Activated naive CD4-positive, alpha-beta T cell treated with anti-CD3 and anti-CD28 coated beads for 36 hours (primary cell): ENCODE results near the gene ALDH1L1. TPM values are rescaled to one million over a fixed set of nuclear protein-coding genes. Genes with fewer than 3 reads are reported as not detected.

Experiments
- CTCF ChIA-PET: fragments of 350-600 bp; sonication (Branson Sonifier 250); formaldehyde crosslinking; loops from one replicate; lab custom pipeline; 2021; ENCODE audit warnings: antibody characterized with exemption; lab: Charles Lee
- DNase-seq: peaks from one replicate; pipeline ENCODE4 v3.0.0-alpha.2; 2020
- H3K27ac Mint-ChIP-seq: one replicate; pipeline ENCODE4 v1.8.0; 2021; ENCODE audit warnings: mild to moderate bottlenecking, mixed read lengths
- H3K27me3 Mint-ChIP-seq: one replicate; pipeline ENCODE4 v1.8.0; 2021; ENCODE audit warnings: low read depth, mixed read lengths
- H3K36me3 Mint-ChIP-seq: one replicate; pipeline ENCODE4 v1.8.0; 2021; ENCODE audit warnings: low read depth, mixed read lengths
- H3K4me1 Mint-ChIP-seq: one replicate; pipeline ENCODE4 v1.8.0; 2021; ENCODE audit warnings: low read depth, mixed read lengths
- H3K4me3 Mint-ChIP-seq: one replicate; pipeline ENCODE4 v1.8.0; 2021; ENCODE audit warnings: mild to moderate bottlenecking, moderate library complexity, mixed read lengths
- H3K9me3 Mint-ChIP-seq: one replicate; pipeline ENCODE4 v1.8.0; 2021; ENCODE audit warnings: mixed read lengths
- intact Hi-C: fragments of 100-400 bp; cut with micrococcal nuclease; formaldehyde crosslinking; loops from one replicate; pipeline ENCODE4 v1.15.1; 2023
- total RNA-seq, 2 experiments: library from RNA; stranded (reverse); gene quantifications; one replicate each; pipeline ENCODE4 v1.2.3, GENCODE V29; 2021

Gene ALDH1L1
- not detected for total RNA-seq

DNA sequence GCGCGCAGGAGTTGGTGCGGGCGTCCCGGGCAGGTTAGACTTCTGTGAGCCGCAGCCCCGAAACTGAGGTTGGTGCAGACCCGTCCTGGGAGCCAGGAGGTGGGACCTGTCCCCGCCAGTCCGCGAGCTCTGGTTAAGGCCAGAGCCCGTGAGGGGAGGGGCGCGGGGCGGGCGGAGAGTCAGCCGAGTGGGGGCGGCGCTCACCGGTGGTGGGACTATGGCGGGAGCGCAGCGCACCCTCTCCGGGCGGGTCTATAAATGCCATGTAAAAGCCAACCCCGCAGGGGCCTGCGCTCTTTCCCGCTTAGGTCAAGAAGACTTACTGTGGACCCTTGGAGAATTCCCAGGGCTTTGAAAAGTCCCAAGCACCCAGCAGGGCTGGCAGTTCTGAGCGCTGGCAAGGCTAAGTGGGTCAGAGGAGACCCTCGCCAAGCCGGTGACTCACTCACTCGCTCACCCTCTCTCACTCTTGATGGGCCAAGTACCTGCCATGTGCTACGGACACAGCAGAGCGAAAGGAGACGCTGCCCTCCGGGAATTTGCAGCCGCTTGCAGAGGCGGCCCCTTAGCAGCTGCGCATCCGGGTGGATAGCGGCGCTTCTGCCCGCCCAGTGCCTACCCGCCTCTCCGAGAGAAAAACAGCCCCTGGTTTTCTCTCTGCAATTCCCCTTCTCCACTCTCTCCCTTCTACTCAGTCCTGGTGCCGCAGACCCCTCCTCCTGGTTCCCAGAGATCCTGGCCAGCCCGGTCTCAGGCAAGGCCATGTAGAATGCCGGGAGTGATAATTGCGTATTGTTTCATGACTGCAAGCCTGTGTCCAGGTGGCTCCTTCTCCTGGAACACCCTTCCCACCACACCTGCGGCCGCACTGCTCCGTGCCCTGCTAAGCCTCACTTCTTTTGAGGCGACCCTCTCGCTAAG is at the start of gene ALDH1L1:
ALDH1L1 (minus strand) TSS at position 110 of the 921 bp plus-strand sequence. CDS start 19,607 bp downstream, outside the sequence.
- Mint-ChIP-seq H3K4me1 (peaks cover 11% of the 10 kb centered on the region), H3K9me3 (no peaks in the 10 kb centered on the region), H3K4me3 (no peak within 1 kb of the TSS), H3K27ac (no peak within 1 kb of the TSS), H3K36me3 (no peaks in the 10 kb centered on the region), H3K27me3 (peaks cover 34% of the 10 kb centered on the region)
- DNase-seq, result no peak
- intact Hi-C loops, result no loop called here
- CTCF ChIA-PET, result no interaction called here

DNA sequence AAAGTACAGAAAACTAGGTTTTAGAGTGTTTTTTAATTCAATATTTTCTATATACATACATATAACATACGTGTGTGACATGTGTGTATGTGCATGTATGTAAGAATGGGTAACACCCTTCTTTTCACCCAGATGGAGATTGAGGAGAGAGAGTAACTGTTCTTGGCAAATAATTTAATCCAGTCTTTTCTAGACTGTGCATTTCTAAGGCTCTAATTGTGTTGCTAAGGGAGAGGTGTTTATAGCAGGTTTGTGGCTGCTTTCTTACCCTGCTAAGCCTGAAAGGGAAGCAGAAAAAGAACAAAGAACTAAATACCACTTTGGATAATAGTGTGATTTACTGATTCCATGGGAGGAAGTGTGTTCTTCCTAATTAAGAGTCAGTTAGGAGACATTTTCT is 46.0 kb upstream of the ALDH1L1 start:
- Mint-ChIP-seq H3K4me3 (no peak overlapping the region), H3K36me3 (no peaks in the 10 kb centered on the region), H3K27ac (no peak overlapping the region), H3K4me1 (no peaks in the 10 kb centered on the region), H3K9me3 (peaks cover 2% of the 10 kb centered on the region), H3K27me3 (peaks cover 26% of the 10 kb centered on the region)
- no peak for DNase-seq
- intact Hi-C loops, result no loop called here
- CTCF ChIA-PET, result interaction anchor here (0.7 kb wide), 1 partner anchor 14 kb away, joined by 5 read pairs; no protein-coding TSS in a partner anchor

GRCh38 chr3:126216416-126216815 is 36.0 kb upstream of the ALDH1L1 start:
- intact Hi-C loops, result no loop called here
- no peaks in the 10 kb centered on the region for H3K9me3 Mint-ChIP-seq
- no peak overlapping the region for H3K27ac Mint-ChIP-seq
- CTCF ChIA-PET, result no interaction called here
- DNase-seq, result no peak
- no peak overlapping the region for H3K4me3 Mint-ChIP-seq
- peaks cover 60% of the 10 kb centered on the region for H3K27me3 Mint-ChIP-seq
- H3K4me1 Mint-ChIP-seq, result peaks cover 8% of the 10 kb centered on the region
- H3K36me3 Mint-ChIP-seq, result no peaks in the 10 kb centered on the region

DNA sequence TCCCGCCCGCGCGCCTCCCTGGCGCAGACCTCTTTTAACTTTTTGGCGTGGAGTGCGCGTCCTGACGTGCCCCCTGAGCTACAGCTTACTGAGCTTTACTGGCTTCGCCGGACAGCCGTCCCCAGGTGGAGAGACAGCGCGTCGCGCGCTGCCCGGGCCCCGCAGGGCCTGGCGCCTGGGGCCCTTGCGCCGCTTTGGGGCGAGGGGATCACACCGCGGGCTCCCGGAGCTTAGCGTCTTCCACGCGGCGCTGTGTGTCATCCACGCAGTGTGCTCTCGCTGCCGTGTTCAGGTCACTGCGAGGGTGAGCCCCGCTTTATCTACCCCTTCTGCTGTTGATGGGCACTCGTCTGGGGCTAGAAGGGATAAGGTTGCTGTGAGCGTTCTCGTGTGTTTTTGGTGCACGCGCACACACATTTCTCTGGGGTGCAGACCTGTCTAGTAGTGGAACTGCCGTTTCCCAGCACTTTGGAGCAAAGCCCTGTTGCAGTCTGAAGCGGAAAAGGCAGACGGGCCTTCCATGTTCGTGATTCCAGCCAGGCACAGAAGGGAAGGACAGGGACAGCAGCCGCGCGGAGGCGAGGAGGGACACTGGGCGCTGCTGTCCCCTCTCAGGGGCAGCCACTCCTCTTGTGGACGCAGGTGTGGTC is 33.1 kb upstream of the ALDH1L1 start:
- peak overlapping the region; percentile 24 for H3K4me3 Mint-ChIP-seq
- H3K9me3 Mint-ChIP-seq, result no peaks in the 10 kb centered on the region
- no peak overlapping the region for H3K27ac Mint-ChIP-seq
- H3K27me3 Mint-ChIP-seq, result peaks cover 63% of the 10 kb centered on the region
- no peaks in the 10 kb centered on the region for H3K36me3 Mint-ChIP-seq
- DNase-seq, result no peak
- intact Hi-C loops, result no loop called here
- CTCF ChIA-PET, result interaction anchor here (0.6 kb wide), 1 partner anchor 350 kb away, joined by 3 read pairs; no protein-coding TSS in a partner anchor
- peaks cover 8% of the 10 kb centered on the region for H3K4me1 Mint-ChIP-seq

DNA sequence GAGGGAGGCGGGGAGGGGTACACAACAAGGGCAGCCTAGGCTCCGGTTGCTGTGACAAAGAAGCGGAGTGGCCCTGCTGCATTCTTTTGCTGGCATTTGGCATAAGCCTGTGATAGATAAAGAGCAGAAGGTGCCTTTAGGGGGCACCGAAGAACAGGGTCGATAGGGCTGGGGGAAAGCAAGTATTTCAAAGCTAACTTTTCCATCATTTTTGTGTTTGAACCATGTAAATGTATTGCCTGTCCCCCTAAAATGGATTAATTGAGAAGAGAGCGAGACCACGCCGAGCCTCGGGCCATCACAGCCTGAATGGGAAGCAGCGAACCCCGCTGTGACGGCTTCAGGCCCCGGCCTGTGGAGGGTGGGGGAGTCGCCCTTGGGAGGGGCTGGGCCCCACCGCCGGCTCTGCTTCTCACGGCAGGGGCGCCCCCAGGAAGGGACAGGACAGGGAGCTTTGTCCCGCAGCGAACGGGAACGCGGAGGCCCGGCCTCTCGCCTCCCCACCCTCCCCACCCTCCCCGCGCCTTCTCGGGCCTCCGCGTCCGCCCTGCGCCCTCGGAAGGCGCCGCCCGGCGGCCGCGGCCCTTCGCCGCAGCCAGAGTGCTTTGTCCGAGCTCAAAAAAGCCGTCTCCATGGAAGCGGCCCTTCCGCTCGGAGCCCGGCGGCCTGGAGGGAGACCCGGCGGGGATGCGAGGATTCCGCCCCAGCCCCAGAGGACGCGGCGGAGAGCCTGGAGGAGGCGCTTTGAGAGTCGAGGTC is 32.4 kb upstream of the ALDH1L1 start:
- CTCF ChIA-PET, result interaction anchor here (0.5 to 0.6 kb wide), 2 partner anchors 13 to 350 kb away, joined by 3 to 5 read pairs; no protein-coding TSS in a partner anchor
- Mint-ChIP-seq H3K9me3 (no peaks in the 10 kb centered on the region), H3K4me1 (peaks cover 8% of the 10 kb centered on the region), H3K27me3 (peaks cover 67% of the 10 kb centered on the region), H3K27ac (no peak overlapping the region), H3K4me3 (peak overlapping the region; percentile 61), H3K36me3 (no peaks in the 10 kb centered on the region)
- intact Hi-C loops, result no loop called here
- DNase-seq, result no peak

- Mint-ChIP-seq H3K27ac (no peak overlapping the region), H3K9me3 (no peaks in the 10 kb centered on the region), H3K36me3 (no peaks in the 10 kb centered on the region), H3K4me3 (no peak overlapping the region), H3K4me1 (peaks cover 8% of the 10 kb centered on the region), H3K27me3 (peaks cover 67% of the 10 kb centered on the region)
- CTCF ChIA-PET, result no interaction called here
- intact Hi-C loops, result no loop called here
- no peak for DNase-seq
Observed at GRCh38 chr3:126212250-126212619, 31.8 kb upstream of the ALDH1L1 start.

DNA sequence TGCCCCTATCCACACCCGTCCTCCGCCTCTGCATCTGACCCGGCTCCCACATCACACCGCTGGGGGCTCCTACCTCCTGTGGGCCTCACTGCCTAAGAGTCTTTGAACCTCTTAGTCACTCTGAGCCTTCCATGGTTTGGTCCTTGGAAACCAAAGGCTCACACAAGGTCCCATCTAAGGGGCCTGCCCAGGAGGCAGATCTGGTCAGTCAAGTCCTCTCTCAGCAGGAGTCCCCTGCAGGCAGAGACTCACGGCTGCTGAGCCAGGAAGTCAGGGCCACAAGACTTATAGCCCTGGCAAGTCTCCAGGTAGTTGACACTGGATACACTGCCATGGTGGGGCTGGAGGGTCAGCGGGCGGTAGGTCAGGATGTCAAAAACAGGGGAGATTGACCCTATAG is 31.2 kb upstream of the ALDH1L1 start:
- Mint-ChIP-seq H3K36me3 (no peaks in the 10 kb centered on the region), H3K9me3 (no peaks in the 10 kb centered on the region), H3K4me1 (peaks cover 8% of the 10 kb centered on the region), H3K27ac (no peak overlapping the region), H3K27me3 (peaks cover 61% of the 10 kb centered on the region), H3K4me3 (no peak overlapping the region)
- intact Hi-C loops, result no loop called here
- no peak for DNase-seq
- CTCF ChIA-PET, result no interaction called here

DNA sequence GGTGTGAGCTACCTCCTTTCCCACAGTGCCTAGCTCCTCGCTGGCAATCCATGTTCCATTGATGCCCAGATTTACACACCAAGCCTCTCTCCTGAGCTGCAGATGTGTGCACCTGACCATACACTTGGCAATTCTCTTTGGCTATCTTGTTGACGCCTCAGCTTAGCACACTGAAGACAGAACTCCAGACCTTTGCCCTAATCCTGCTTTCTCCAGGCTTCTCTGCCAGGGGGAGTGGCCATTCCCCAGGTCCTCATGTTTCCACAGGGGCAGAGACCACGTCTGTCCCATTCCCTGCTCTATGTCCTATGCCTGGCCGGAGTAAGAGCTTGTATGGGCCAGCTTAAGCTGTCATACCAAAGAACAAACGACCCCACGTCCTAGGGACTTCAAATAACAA is 30.2 kb upstream of the ALDH1L1 start:
- peaks cover 8% of the 10 kb centered on the region for H3K4me1 Mint-ChIP-seq
- intact Hi-C loops, result no loop called here
- no peaks in the 10 kb centered on the region for H3K36me3 Mint-ChIP-seq
- no peaks in the 10 kb centered on the region for H3K9me3 Mint-ChIP-seq
- no peak overlapping the region for H3K4me3 Mint-ChIP-seq
- H3K27ac Mint-ChIP-seq, result no peak overlapping the region
- H3K27me3 Mint-ChIP-seq, result peaks cover 55% of the 10 kb centered on the region
- no peak for DNase-seq
- CTCF ChIA-PET, result interaction anchor here (0.8 kb wide), 1 partner anchor 12 kb away, joined by 3 read pairs; no protein-coding TSS in a partner anchor

DNA sequence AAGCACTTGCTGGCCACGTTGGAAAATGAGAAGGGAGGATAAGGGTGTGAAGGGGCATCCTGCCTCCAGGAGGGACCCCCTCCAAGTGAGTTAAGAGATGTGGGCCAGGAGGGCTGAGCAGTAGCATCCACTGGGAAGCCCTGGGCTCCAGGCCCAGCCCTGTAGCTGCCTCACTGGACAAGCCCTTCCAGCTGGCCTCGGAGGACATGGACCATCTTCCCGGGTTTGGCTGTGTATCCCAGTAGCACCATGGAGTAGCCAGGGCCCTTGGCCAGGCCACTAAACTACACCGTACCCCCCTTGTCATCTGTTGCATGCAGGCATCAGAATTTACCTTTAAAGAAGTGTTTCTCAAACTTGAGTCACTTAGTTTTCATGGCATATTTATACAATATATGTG is 29.4 kb upstream of the ALDH1L1 start:
- Mint-ChIP-seq H3K9me3 (no peaks in the 10 kb centered on the region), H3K4me1 (peaks cover 8% of the 10 kb centered on the region), H3K27ac (no peak overlapping the region), H3K36me3 (no peaks in the 10 kb centered on the region), H3K4me3 (no peak overlapping the region), H3K27me3 (peaks cover 47% of the 10 kb centered on the region)
- intact Hi-C loops, result no loop called here
- no peak for DNase-seq
- CTCF ChIA-PET, result no interaction called here

DNA sequence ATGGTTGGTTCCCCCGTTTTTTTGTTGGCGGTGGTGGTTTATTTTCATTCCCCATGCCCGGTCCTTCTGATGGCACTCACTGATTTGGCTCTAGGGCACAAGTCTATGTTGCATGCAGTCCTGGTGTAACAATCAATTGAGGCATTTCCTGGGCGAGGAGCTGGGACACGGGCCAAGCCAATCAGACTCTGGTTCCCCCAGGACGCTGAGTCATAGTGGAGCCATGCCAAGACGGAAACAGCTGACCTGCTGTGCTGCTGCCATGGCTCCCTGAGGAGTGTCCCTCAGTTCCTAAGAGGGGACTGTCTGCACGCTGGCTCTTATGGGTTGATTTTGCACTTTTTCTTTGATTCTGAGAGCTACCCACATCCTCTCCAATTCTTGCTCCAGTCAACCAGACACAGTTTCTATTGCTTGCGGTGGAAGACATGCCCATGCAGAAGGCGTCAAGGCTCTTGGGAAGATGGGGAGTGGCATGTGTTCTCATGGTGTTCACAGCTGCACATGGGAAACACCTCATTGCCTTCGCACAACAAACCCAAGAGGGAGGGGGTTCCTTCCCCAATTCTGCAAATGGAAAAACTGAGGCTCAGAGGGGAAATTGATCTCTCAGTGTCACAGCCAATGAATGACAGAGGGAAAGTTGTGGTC is 28.3 kb upstream of the ALDH1L1 start:
- Mint-ChIP-seq H3K4me3 (no peak overlapping the region), H3K9me3 (no peaks in the 10 kb centered on the region), H3K27ac (no peak overlapping the region), H3K27me3 (peaks cover 39% of the 10 kb centered on the region), H3K36me3 (no peaks in the 10 kb centered on the region), H3K4me1 (peaks cover 8% of the 10 kb centered on the region)
- CTCF ChIA-PET, result interaction anchor here (1.3 kb wide), 1 partner anchor 10 kb away, joined by 4 read pairs; no protein-coding TSS in a partner anchor
- DNase-seq, result no peak
- intact Hi-C loops, result no loop called here

DNA sequence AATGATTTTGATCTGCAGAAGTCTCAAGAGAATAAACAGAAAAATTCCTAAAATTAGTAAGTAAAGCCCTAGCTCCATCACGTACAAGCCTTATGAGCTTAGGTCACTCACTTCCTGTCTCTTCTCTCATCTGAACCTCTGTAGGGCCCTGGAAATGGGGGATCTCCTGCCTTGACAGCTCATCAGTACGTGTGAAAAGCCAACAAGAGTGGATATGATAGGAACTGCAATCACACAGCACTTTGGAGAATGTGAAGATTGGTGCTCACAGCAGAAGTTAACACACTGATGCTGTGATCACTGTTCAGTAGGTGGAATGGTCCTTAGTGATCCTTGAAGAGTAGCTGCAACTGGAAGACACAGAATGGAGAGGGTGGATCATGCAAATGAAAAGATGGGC is 27.8 kb upstream of the ALDH1L1 start:
- Mint-ChIP-seq H3K4me3 (no peak overlapping the region), H3K36me3 (no peaks in the 10 kb centered on the region), H3K4me1 (peaks cover 4% of the 10 kb centered on the region), H3K27me3 (peaks cover 37% of the 10 kb centered on the region), H3K9me3 (no peaks in the 10 kb centered on the region), H3K27ac (no peak overlapping the region)
- no peak for DNase-seq
- intact Hi-C loops, result no loop called here
- CTCF ChIA-PET, result interaction anchor here (1.3 kb wide), 1 partner anchor 9 kb away, joined by 4 read pairs; no protein-coding TSS in a partner anchor
